Measurements from ENCODE around the gene TMEM117. TPM values are rescaled to one million over a fixed set of nuclear protein-coding genes. Genes with fewer than 3 reads are reported as not detected.

The TMEM117 gene
- total and polyA plus RNA-seq, 12 donors: 4.0 to 8.5 (median 7.1) TPM

- ATAC-seq: no peak
- Histone ChIP-seq H3K4me3 (no peak overlapping the region), H3K27ac (no peak overlapping the region), H3K27me3 (no peaks in the 10 kb centered on the region), H3K36me3 (no peaks in the 10 kb centered on the region), H3K4me1 (no peaks in the 10 kb centered on the region), H3K9me3 (no peaks in the 10 kb centered on the region)
- no peak for TF ChIP-seq CTCF (IDR thresholded peaks at IDR 0.05)
- 64 to 87% methylated on average over 2 of the region's 2 CpGs for WGBS, 2 donors
- DNase-seq: no peak
- intact Hi-C loops (cut with DNase I): no loop called here
Observed at GRCh38 chr12:44367916-44368315, 532.0 kb downstream of the TMEM117 start.

DNA sequence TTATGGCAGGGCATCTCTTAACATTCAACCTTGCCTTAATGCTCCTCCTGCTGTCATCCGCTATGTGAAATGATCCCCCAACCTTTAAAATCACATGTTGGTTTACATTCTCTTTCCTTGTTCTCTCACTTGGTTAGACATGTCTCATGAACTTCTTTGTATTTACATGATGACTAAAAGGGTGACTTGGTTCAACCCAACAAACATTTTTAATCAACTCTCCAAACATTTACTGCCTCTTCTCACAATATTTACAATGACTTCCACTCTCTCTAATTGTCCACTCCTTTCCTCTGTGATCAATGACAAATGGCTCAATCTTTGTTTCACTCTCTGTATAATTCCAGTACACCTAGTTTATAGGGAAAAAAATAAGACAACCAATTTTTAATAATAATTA, 534.1 kb downstream of the TMEM117 start:
- intact Hi-C loops (cut with DNase I): no loop called here
- H3K4me3 ChIP-seq: no peak overlapping the region
- ATAC-seq (no peak), DNase-seq (no peak)
- H3K27ac ChIP-seq: no peak overlapping the region
- no peaks in the 10 kb centered on the region for H3K36me3 ChIP-seq
- no peaks in the 10 kb centered on the region for H3K27me3 ChIP-seq
- no peaks in the 10 kb centered on the region for H3K9me3 ChIP-seq
- no peak for TF ChIP-seq CTCF (IDR thresholded peaks at IDR 0.05)
- 98 to 100% methylated on average over 1 of the region's 1 CpG for WGBS, 2 donors
- H3K4me1 ChIP-seq: no peaks in the 10 kb centered on the region

- WGBS, 2 donors: 70 to 72% methylated on average over 3 of the region's 3 CpGs
- TF ChIP-seq CTCF (IDR thresholded peaks at IDR 0.05): no peak
- no peak for DNase-seq
- intact Hi-C loops (cut with DNase I): no loop called here
- Histone ChIP-seq H3K27ac (no peak overlapping the region), H3K9me3 (no peaks in the 10 kb centered on the region), H3K36me3 (no peaks in the 10 kb centered on the region), H3K4me3 (no peak overlapping the region), H3K27me3 (no peaks in the 10 kb centered on the region), H3K4me1 (no peaks in the 10 kb centered on the region)
- peak in 1 of 8 donors; percentile 47 for ATAC-seq
Observed at GRCh38 chr12:44370982-44371381, 535.1 kb downstream of the TMEM117 start.

DNA sequence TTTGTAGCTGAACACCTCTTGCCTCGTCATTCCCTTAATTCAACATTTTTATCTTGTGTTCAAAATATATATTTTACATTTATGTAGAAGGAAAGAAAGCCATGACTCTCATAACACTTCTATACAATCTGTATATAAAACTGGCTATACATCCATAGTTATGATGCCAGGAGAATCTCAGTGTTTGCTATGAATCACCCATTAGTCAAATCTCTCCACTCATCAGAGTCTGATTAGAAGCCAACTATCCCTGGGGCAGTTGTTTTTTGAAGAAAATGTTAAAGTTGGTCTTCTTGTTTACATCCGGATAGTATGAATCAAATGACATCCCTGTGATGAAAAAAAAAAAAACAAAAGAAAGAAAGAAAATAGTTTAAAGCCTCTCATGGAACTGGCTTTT, 536.4 kb downstream of the TMEM117 start:
- TF ChIP-seq CTCF (IDR thresholded peaks at IDR 0.05): no peak
- Histone ChIP-seq H3K4me1 (no peaks in the 10 kb centered on the region), H3K9me3 (no peaks in the 10 kb centered on the region), H3K27me3 (no peaks in the 10 kb centered on the region), H3K36me3 (no peaks in the 10 kb centered on the region), H3K4me3 (no peak overlapping the region), H3K27ac (no peak overlapping the region)
- intact Hi-C loops (cut with DNase I): no loop called here
- no peak for DNase-seq
- no peak for ATAC-seq
- WGBS, 2 donors: 87 to 89% methylated on average over 2 of the region's 2 CpGs

DNA sequence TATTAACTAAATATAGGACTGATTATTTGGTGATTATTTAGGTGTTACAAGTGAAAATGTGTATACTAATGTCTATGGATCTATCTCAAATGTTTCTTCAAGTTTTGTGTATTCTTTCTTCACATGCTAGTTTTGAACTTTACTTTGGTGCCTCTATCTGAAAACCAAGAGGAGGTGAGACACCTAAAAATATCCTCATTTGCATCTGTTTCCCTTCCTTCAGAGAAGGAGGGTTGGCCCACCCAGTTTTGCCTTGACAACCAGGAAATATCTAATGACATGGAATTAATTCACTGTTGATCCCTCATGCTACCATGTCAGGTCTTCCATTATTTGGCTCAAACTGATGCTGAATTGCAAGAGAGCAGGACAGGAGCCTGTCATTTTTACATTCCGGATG, 539.8 kb downstream of the TMEM117 start:
- no peak for TF ChIP-seq CTCF (IDR thresholded peaks at IDR 0.05)
- intact Hi-C loops (cut with DNase I): no loop called here
- Histone ChIP-seq H3K4me3 (no peak overlapping the region), H3K36me3 (peaks cover 0 to 8% (median 0%) of the 10 kb centered on the region in 9 donors), H3K27me3 (no peaks in the 10 kb centered on the region), H3K4me1 (no peaks in the 10 kb centered on the region), H3K27ac (no peak overlapping the region), H3K9me3 (no peaks in the 10 kb centered on the region)
- ATAC-seq (no peak), DNase-seq (no peak)
- 95 to 97% methylated on average over 1 of the region's 1 CpG for whole genome bisulfite sequencing, 2 donors

Measured in heart right ventricle (tissue), 16 donors.